IMR-90 (cell line): ENCODE measurements around the gene MAU2. TPM values are rescaled to one million over a fixed set of nuclear protein-coding genes. Genes with fewer than 3 reads are reported as not detected.

ENCODE experiments used
- ATAC-seq: fragments of 200-7000 bp; cut with Tn5 transposase; 2 replicates; pipeline ENCODE4 v1.9.1; 2020; ENCODE audit warnings: low read depth, mild to moderate bottlenecking, moderate library complexity
- BruUV-seq: library from RNA; stranded (reverse); fragments of 400-500 nt; replicated peaks from 2 replicates; lab custom pipeline; 2021; lab: Mats Ljungman, UMichigan
- CTCF ChIA-PET: fragments of 300-600 bp; formaldehyde crosslinking; extraction: SDS; loops from one replicate; lab custom pipeline; 2021; ENCODE audit warnings: antibody characterized with exemption; lab: Yijun Ruan, JAX
- POLR2A ChIA-PET: fragments of 300-600 bp; sonication (Branson Sonifier 250); formaldehyde crosslinking; loops from one replicate; lab custom pipeline; 2022; ENCODE audit warnings: antibody characterized with exemption; ENCODE audit not compliant: unreplicated experiment; lab: Charles Lee
- DNase-seq: peaks from one replicate; pipeline ENCODE4 v3.0.0; 2013
- H2AFZ ChIP-seq: replicated peaks from 2 replicates; pipeline ENCODE3; 2013; ENCODE audit warnings: low read length, mild to moderate bottlenecking; ENCODE audit not compliant: poor library complexity
- H2AK5ac ChIP-seq: 2 replicates; pipeline ENCODE4 v1.6.1; 2013; ENCODE audit warnings: low read depth, low read length, inconsistent platforms
- H2AK9ac ChIP-seq: replicated peaks from 2 replicates; pipeline ENCODE3; 2013; ENCODE audit warnings: mild to moderate bottlenecking, low read depth, low read length, moderate library complexity; ENCODE audit not compliant: poor library complexity
- H2BK120ac ChIP-seq: 2 replicates; pipeline ENCODE4 v1.6.1; 2013; ENCODE audit warnings: low read depth, low read length, inconsistent platforms
- H2BK15ac ChIP-seq: 3 replicates; pipeline ENCODE4 v1.6.1; 2013; ENCODE audit warnings: low read depth, low read length, inconsistent platforms
- H2BK20ac ChIP-seq: 2 replicates; pipeline ENCODE4 v1.6.1; 2013; ENCODE audit warnings: low read depth, mild to moderate bottlenecking, inconsistent platforms, low read length, moderate library complexity
- H2BK5ac ChIP-seq: 2 replicates; pipeline ENCODE4 v1.6.1; 2013; ENCODE audit warnings: mild to moderate bottlenecking, low read depth, low read length, inconsistent platforms; ENCODE audit not compliant: poor library complexity, severe bottlenecking
- H3K14ac ChIP-seq: replicated peaks from 2 replicates; pipeline ENCODE4 v1.6.1; 2013; ENCODE audit warnings: low read depth, low read length, inconsistent platforms
- H3K18ac ChIP-seq: 2 replicates; pipeline ENCODE4 v1.6.1; 2013; ENCODE audit warnings: low read depth, low read length, control low read depth
- H3K23ac ChIP-seq: 2 replicates; pipeline ENCODE4 v1.6.1; 2013; ENCODE audit warnings: low read depth, low read length, inconsistent platforms
- H3K27ac ChIP-seq: 2 replicates; pipeline ENCODE4 v1.5.1; 2013; ENCODE audit warnings: mild to moderate bottlenecking, control low read depth, low read length; ENCODE audit not compliant: insufficient read depth
- H3K27me3 ChIP-seq: 2 replicates; pipeline ENCODE4 v1.6.1; 2013; ENCODE audit warnings: low read length; ENCODE audit not compliant: control insufficient read depth, insufficient read depth
- H3K36me3 ChIP-seq: 2 replicates; pipeline ENCODE4 v1.6.1; 2013; ENCODE audit warnings: low read length, mixed read lengths; ENCODE audit not compliant: control insufficient read depth, insufficient read depth
- H3K4ac ChIP-seq: 2 replicates; pipeline ENCODE4 v1.6.1; 2013; ENCODE audit warnings: low read depth, low read length, inconsistent platforms
- H3K4me1 ChIP-seq: 2 replicates; pipeline ENCODE4 v1.6.1; 2013; ENCODE audit warnings: low read length, mixed read lengths; ENCODE audit not compliant: control insufficient read depth, insufficient read depth
- H3K4me2 ChIP-seq: 2 replicates; pipeline ENCODE4 v1.6.1; 2013; ENCODE audit warnings: low read depth, mild to moderate bottlenecking, control low read depth, low read length, moderate library complexity
- H3K4me3 ChIP-seq: 2 replicates; pipeline ENCODE4 v1.5.1; 2013; ENCODE audit warnings: low read depth, mild to moderate bottlenecking, control low read depth, low read length, moderate library complexity; ENCODE audit not compliant: insufficient read depth
- H3K56ac ChIP-seq: 2 replicates; pipeline ENCODE4 v1.6.1; 2013; ENCODE audit warnings: low read length, inconsistent platforms; ENCODE audit not compliant: insufficient read depth; ENCODE audit errors: extremely low read depth
- H3K79me1 ChIP-seq, 2 experiments: 2 replicates each; pipeline ENCODE4 v1.6.1; 2013; ENCODE audit warnings: low read length in 2 of 2, inconsistent platforms in 1 of 2, low read depth in 1 of 2
- H3K9ac ChIP-seq: 2 replicates; pipeline ENCODE4 v1.6.1; 2013; ENCODE audit warnings: low read depth, low read length, control low read depth
- H3K9me1 ChIP-seq: 2 replicates; pipeline ENCODE4 v1.6.1; 2013; ENCODE audit warnings: low read length, inconsistent platforms; ENCODE audit not compliant: insufficient read depth
- H3K9me3 ChIP-seq: 2 replicates; pipeline ENCODE4 v1.6.1; 2013; ENCODE audit warnings: low read length; ENCODE audit not compliant: control insufficient read depth, insufficient read depth
- H4K20me1 ChIP-seq: 2 replicates; pipeline ENCODE4 v1.6.1; 2013; ENCODE audit warnings: low read length, inconsistent platforms; ENCODE audit not compliant: insufficient read depth
- H4K5ac ChIP-seq: 2 replicates; pipeline ENCODE4 v1.6.1; 2013; ENCODE audit warnings: mild to moderate bottlenecking, low read depth, low read length, control low read depth
- H4K8ac ChIP-seq, 2 experiments: 2 replicates each; pipeline ENCODE4 v1.6.1; 2013; ENCODE audit warnings: low read depth in 2 of 2, low read length in 2 of 2, control low read depth in 1 of 2, inconsistent platforms in 1 of 2
- H4K91ac ChIP-seq: 2 replicates; pipeline ENCODE4 v1.6.1; 2013; ENCODE audit warnings: low read depth, low read length, inconsistent platforms; ENCODE audit not compliant: insufficient read depth
- BHLHE40 ChIP-seq: fragments of 150-350 bp; IDR thresholded peaks from 2 replicates; pipeline ENCODE4 v1.6.1; 2016; ENCODE audit warnings: mild to moderate bottlenecking, low read depth, low read length
- CEBPB ChIP-seq: IDR thresholded peaks from 2 replicates; pipeline ENCODE4 v1.6.1; 2012; ENCODE audit warnings: low read depth, low read length, improper control_type of control experiment
- CHD1 ChIP-seq: IDR thresholded peaks from 2 replicates; pipeline ENCODE4 v1.6.1; 2012; ENCODE audit warnings: low read depth, low read length, improper control_type of control experiment
- ELK1 ChIP-seq: fragments of 150-350 bp; IDR thresholded peaks from 2 replicates; pipeline ENCODE4 v1.6.1; 2016; ENCODE audit warnings: low read depth, mild to moderate bottlenecking, low read length, moderate library complexity, borderline replicate concordance
- FOS ChIP-seq: fragments of 150-350 bp; IDR thresholded peaks from 2 replicates; pipeline ENCODE4 v1.6.1; 2016; ENCODE audit warnings: low read depth, low read length
- MXI1 ChIP-seq: IDR thresholded peaks from 2 replicates; pipeline ENCODE4 v1.6.1; 2012; ENCODE audit warnings: low read depth, mild to moderate bottlenecking, low read length, moderate library complexity, borderline replicate concordance
- POLR2A ChIP-seq: IDR thresholded peaks from 2 replicates; pipeline ENCODE4 v1.6.1; 2012; ENCODE audit warnings: mild to moderate bottlenecking, low read depth, low read length
- RAD21 ChIP-seq: IDR thresholded peaks from 2 replicates; pipeline ENCODE4 v1.6.1; 2012; ENCODE audit warnings: low read length, improper control_type of control experiment
- RCOR1 ChIP-seq: IDR thresholded peaks from 2 replicates; pipeline ENCODE4 v1.6.1; 2012; ENCODE audit warnings: mild to moderate bottlenecking, low read length, improper control_type of control experiment; ENCODE audit not compliant: insufficient replicate concordance
- RFX5 ChIP-seq: IDR thresholded peaks from 2 replicates; pipeline ENCODE4 v1.8.0; 2012; ENCODE audit warnings: low read depth, mild to moderate bottlenecking, low read length, moderate library complexity
- SMC3 ChIP-seq: fragments of 150-350 bp; IDR thresholded peaks from 2 replicates; pipeline ENCODE4 v1.6.1; 2016; ENCODE audit warnings: low read depth, mild to moderate bottlenecking, antibody characterized with exemption, low read length, moderate library complexity
- USF2 ChIP-seq: fragments of 150-350 bp; IDR thresholded peaks from 2 replicates; pipeline ENCODE4 v1.6.1; 2017; ENCODE audit warnings: mild to moderate bottlenecking, antibody characterized with exemption, low read length, low read depth
- WGBS, 2 experiments: methylation state at CpG; one replicate each; pipeline versions ENCODE4 v1.1.5 to v1.1.7; 2013; ENCODE audit warnings: missing lambda C conversion rate in 2 of 2; ENCODE audit not compliant: insufficient read length in 1 of 2; ENCODE audit errors: extremely low coverage in 2 of 2; 5-methylcytosine and 5-hydroxymethylcytosine counted together
- dilution Hi-C: fragments of 300-500 bp; cut with HindIII; formaldehyde crosslinking; loops from one replicate; pipeline ENCODE4 v1.14.3; 2018; ENCODE audit warnings: low sequenced_read_pairs; ENCODE audit not compliant: unreplicated experiment
- in situ Hi-C: fragments of 300-500 bp; cut with MboI; formaldehyde crosslinking; loops from 3 replicates; pipeline ENCODE4 v1.14.3; 2019; ENCODE audit warnings: low sequenced_read_pairs, inconsistent platforms, mixed read lengths
- intact Hi-C: fragments of 100-400 bp; cut with micrococcal nuclease; formaldehyde crosslinking; loops from 2 replicates; pipeline ENCODE4 v1.10.0; 2022
- polyA plus RNA-seq, 3 experiments: library from polyadenylated mRNA; depleted of rRNA; stranded (reverse); fragments of >200 nt; gene quantifications; 2 replicates each; pipeline ENCODE4 v1.2.3, GENCODE V29; 2012; ENCODE audit warnings: low replicate concordance in 1 of 3
- total RNA-seq: library from RNA; depleted of rRNA; stranded (reverse); fragments of >200 nt; gene quantifications from 2 replicates; pipeline ENCODE4 v1.2.3, GENCODE V29; 2012

The MAU2 gene
- total and polyA plus RNA-seq, 2 of the 4 experiments (the other 2 are of a cell fraction), result 24.6 to 31.1 TPM

DNA sequence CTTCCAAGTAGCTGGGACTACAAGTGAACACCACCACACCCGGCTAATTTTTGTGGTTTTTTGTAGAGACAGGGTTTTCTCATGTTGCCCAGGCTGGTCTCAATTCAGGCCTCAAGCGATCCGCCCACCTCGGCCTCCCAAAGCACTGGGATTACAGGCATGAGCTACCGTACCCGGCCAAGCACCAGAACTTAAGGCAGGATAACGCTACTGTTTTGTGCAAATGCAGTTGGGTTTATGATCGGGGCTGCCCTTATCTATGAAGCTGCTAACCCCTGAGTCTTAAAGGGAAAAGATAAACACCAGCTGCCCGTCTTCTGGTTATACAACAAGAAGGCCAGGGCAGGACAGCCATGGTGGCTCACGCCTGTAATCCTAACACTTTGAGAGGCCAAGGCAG is 34.9 kb upstream of the MAU2 start:
- no peak overlapping the region for H3K4me2 ChIP-seq
- WGBS, 2 experiments, result 80% methylated on average over 1 of the region's 10 CpGs; no CpG with 5 or more reads in 1 of the 2 experiments
- peaks cover 41% of the 10 kb centered on the region for H3K36me3 ChIP-seq
- no peak overlapping the region for H3K4me3 ChIP-seq
- BruUV-seq, result no TSS peak
- no peaks in the 10 kb centered on the region for H3K9me1 ChIP-seq
- H2AK9ac ChIP-seq, result no peak overlapping the region
- H3K9ac ChIP-seq, result no peak overlapping the region
- H4K8ac ChIP-seq, result no peak overlapping the region
- CTCF ChIA-PET, result no interaction called here
- no peak for DNase-seq
- H2BK15ac ChIP-seq, result no peak overlapping the region
- no peak overlapping the region for H3K18ac ChIP-seq
- H2AFZ ChIP-seq, result no peak overlapping the region
- peaks cover 0 to 3% of the 10 kb centered on the region in 2 experiments; a peak in 1 of 4 replicates for H3K79me1 ChIP-seq
- no peaks in the 10 kb centered on the region for H3K9me3 ChIP-seq
- TF ChIP-seq FOS, result no peak
- no peak for TF ChIP-seq ELK1
- no peak for TF ChIP-seq USF2
- no peak for TF ChIP-seq RFX5
- TF ChIP-seq POLR2A, result no peak
- TF ChIP-seq RCOR1, result no peak
- no peak for TF ChIP-seq MXI1
- no peak for TF ChIP-seq SMC3
- TF ChIP-seq CEBPB, result no peak
- TF ChIP-seq CHD1, result no peak
- no peak for TF ChIP-seq BHLHE40
- no peak for TF ChIP-seq RAD21
- H3K4me1 ChIP-seq, result no peaks in the 10 kb centered on the region
- no peak for ATAC-seq
- no peaks in the 10 kb centered on the region for H3K27me3 ChIP-seq
- intact Hi-C loops, result no loop called here
- no peak overlapping the region for H2BK5ac ChIP-seq
- H3K4ac ChIP-seq, result no peak overlapping the region
- no peak overlapping the region for H2BK20ac ChIP-seq
- H4K5ac ChIP-seq, result no peak overlapping the region
- H2BK120ac ChIP-seq, result no peak overlapping the region
- H3K23ac ChIP-seq, result no peak overlapping the region
- dilution Hi-C loops, result no loop called here
- H2AK5ac ChIP-seq, result no peak overlapping the region
- H3K56ac ChIP-seq, result no peak overlapping the region
- in situ Hi-C loops, result no loop called here
- H3K14ac ChIP-seq, result no peak overlapping the region
- POLR2A ChIA-PET, result no interaction called here
- H4K20me1 ChIP-seq, result no peaks in the 10 kb centered on the region
- H4K91ac ChIP-seq, result no peak overlapping the region
- H3K27ac ChIP-seq, result no peak overlapping the region
